Right lung (tissue), 5 donors: ENCODE data around the gene OR10D3. TPM values are rescaled to one million over a fixed set of nuclear protein-coding genes. Genes with fewer than 3 reads are reported as not detected.
"Not testable (repeated sequence)": the region's sequence is repeated elsewhere in the genome, so short reads cannot be mapped to it uniquely, and the experiment has no call there.

Source experiments
- DNase-seq, 2 donors: peaks; one replicate each; pipeline ENCODE4 v3.0.0-alpha.2; 2013
- polyA plus RNA-seq, 5 donors: library from polyadenylated mRNA; unstranded; fragments of 120-200 nt; gene quantifications; one replicate each; pipeline versions ENCODE4 v1.2.1 to v1.2.3, GENCODE V29; 2013; ENCODE audit warnings: inconsistent platforms in 1 of 5, low replicate concordance in 1 of 5; ENCODE audit not compliant: insufficient read length in 5 of 5, insufficient read depth in 1 of 5

OR10D3 gene
- polyA plus RNA-seq, 5 donors = not detected

- peak in 1 of 2 donors; percentile 23 for DNase-seq
Measured at GRCh38 chr11:124194293-124195188, 11.4 kb downstream of the OR10D3 start.

GRCh38 chr11:124195189-124195734 lies 12.1 kb downstream of the OR10D3 start:
- DNase-seq = peak in 1 of 2 donors; percentile 15

GRCh38 chr11:124197999-124198398 lies 14.9 kb downstream of the OR10D3 start:
- no peak for DNase-seq

- no peak for DNase-seq
Measured at GRCh38 chr11:124198897-124199296, 15.8 kb downstream of the OR10D3 start.

GRCh38 chr11:124199702-124200101 lies 16.6 kb downstream of the OR10D3 start:
- DNase-seq = no peak

- no peak for DNase-seq
Measured at GRCh38 chr11:124200671-124201070, 17.5 kb downstream of the OR10D3 start.

- no peak for DNase-seq
Measured at GRCh38 chr11:124202951-124203350, 19.8 kb downstream of the OR10D3 start.

- no peak for DNase-seq
Measured at GRCh38 chr11:124204008-124204407, 20.9 kb downstream of the OR10D3 start.

GRCh38 chr11:124207102-124207792 lies 24.1 kb downstream of the OR10D3 start:
- no peak for DNase-seq

GRCh38 chr11:124209824-124210357 lies 26.7 kb downstream of the OR10D3 start:
- DNase-seq = no peak

- no peak for DNase-seq
Measured at GRCh38 chr11:124210421-124210820, 27.3 kb downstream of the OR10D3 start.

GRCh38 chr11:124211321-124211720 lies 28.2 kb downstream of the OR10D3 start:
- no peak for DNase-seq

GRCh38 chr11:124214027-124214426 lies 30.9 kb downstream of the OR10D3 start:
- no peak for DNase-seq

GRCh38 chr11:124219126-124219525 lies 36.0 kb downstream of the OR10D3 start:
- DNase-seq = no peak

GRCh38 chr11:124222407-124222806 lies 39.3 kb downstream of the OR10D3 start:
- DNase-seq = no peak

GRCh38 chr11:124224618-124225423 lies 41.7 kb downstream of the OR10D3 start:
- not testable (repeated sequence) for DNase-seq

GRCh38 chr11:124225471-124225870 lies 42.3 kb downstream of the OR10D3 start:
- DNase-seq = no peak

GRCh38 chr11:124233376-124233775 lies 50.2 kb downstream of the OR10D3 start:
- no peak for DNase-seq
